GM10266 (cell line): Measurements from ENCODE around the gene LILRB3.
"Not testable (repeated sequence)": the region's sequence is repeated elsewhere in the genome, so short reads cannot be mapped to it uniquely, and the experiment has no call there.

ENCODE experiments used
- DNase-seq: peaks from one replicate; pipeline ENCODE4 v3.0.0; 2012; ENCODE audit errors: extremely low spot score
- TF ChIP-seq, protein P1 (sequence below): IDR thresholded peaks from 2 replicates; pipeline ENCODE4 v1.5.1; 2012; ENCODE audit warnings: mild to moderate bottlenecking, low read depth; ENCODE audit not compliant: control insufficient read depth, insufficient read depth; ENCODE audit errors: missing control alignments

Gene LILRB3

DNA sequence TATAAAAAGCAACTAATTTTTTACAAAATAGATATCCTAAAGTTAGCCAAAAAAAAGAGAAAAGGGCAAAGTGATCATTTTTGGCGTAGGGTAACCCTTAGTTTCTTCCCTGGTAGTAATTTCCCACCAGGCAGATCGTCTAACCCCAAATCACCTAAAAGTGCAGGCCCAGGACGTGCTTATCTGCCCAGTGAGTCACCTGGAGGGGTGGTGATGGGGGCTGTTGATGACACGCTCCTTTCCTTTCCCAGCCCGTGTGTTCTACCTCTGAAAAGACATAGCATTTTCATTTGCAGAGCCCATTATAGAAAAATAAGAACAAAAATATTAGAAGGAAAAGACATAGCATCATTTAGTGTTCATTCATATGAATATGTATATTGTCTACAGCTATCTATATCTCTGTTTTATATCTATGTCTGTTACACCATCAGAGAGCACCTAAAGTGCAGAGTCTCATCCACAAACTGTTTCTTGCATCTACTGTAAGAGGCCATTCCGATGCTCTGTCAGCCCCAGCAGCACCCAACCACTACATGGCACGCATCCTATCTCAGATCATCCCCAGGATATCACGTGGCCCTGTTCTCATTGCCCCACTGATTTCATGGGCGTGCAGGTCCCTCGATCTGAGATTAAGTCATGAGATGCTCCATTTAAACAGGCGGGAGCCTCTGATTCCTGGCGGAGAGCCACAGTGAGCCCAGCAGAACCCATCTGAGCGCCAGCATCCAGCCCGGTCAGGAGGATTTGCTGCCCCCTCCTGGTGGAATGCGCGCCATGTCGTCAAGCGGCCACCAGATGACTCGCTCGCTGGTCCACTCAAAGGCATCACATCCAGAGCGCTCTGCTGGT lies 8.5 kb upstream of the LILRB3 start:
- DNase-seq = peak; percentile 73
- TF ChIP-seq, protein P1, sequence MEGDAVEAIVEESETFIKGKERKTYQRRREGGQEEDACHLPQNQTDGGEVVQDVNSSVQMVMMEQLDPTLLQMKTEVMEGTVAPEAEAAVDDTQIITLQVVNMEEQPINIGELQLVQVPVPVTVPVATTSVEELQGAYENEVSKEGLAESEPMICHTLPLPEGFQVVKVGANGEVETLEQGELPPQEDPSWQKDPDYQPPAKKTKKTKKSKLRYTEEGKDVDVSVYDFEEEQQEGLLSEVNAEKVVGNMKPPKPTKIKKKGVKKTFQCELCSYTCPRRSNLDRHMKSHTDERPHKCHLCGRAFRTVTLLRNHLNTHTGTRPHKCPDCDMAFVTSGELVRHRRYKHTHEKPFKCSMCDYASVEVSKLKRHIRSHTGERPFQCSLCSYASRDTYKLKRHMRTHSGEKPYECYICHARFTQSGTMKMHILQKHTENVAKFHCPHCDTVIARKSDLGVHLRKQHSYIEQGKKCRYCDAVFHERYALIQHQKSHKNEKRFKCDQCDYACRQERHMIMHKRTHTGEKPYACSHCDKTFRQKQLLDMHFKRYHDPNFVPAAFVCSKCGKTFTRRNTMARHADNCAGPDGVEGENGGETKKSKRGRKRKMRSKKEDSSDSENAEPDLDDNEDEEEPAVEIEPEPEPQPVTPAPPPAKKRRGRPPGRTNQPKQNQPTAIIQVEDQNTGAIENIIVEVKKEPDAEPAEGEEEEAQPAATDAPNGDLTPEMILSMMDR = peak; percentile 97

DNA sequence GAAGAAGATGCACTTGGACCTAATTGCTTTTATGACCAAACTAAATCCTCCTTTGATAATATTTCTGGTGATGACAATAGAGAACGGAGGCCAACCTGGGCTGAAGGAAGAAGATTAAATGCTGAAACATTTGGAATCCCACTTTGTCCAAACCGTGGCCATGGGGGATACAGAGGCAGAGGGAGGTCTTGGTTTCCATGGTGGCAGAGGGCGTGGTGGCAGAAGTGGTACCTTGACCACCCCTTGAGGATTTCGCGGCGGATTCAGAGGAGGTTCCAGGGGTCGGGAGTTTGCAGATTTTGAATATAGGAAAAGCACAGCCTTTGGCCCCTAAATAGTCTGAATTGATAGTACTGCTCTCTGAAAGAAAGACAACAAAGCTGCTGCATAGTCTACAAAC lies 7.2 kb upstream of the LILRB3 start:
- DNase-seq = no peak
- TF ChIP-seq, protein P1 = no peak

DNA sequence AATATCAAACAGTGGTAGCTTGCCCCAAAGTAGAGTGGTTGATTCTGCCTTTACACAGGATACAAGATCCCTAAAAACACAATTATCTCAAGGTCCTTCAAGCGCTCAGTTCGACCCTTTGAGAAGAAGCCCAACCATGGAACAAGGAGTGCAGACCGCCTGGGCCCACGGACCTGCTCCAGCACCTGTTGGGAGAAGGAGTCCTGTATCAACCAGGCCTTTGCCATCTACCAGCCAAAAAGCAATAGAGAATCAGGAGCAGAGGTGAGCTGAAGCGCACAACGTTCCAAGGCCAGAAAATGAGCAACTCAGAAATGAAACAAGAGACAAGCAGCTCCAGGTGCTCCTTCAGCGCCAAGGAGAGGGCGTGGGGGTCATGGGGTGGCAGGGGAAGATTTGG lies 6.3 kb upstream of the LILRB3 start:
- TF ChIP-seq, protein P1 = no peak
- DNase-seq = no peak

DNA sequence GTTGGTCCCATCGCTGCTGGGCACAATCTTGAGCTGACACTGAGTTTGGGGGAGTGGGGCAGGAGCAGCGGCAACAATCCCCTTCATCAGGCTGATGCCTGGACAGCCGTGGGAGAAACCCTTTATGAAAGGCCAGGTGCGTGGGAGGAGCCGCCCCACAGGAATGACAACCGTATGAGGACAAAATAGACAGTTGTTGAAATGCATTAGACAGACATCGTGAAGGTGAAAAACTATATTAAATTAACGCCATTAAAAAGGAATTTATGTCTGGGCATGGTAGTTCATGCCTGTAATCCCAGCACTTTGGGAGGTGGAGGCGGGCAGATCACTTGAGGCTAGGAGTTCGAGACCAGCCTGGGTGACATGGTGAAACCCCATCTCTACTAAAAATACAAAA lies 1.8 kb upstream of the LILRB3 start:
- not testable (repeated sequence) for DNase-seq

DNA sequence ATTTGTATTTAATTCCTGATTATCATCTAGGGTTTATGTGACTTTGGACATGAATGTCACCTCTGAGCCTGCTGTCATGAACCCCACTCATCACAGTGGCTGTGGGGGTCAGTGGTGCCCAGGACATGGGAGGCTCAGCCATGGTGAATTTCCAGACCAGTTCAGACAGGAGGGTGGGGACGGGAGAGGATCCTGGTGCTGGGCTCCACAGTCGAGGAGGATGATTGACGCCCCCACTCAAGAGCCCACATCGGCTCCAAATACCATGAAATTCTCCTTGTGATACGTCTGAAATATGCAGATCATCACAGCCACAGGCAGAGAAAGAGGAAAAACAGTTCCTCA lies 1.1 kb upstream of the LILRB3 start:
- not testable (repeated sequence) for DNase-seq

DNA sequence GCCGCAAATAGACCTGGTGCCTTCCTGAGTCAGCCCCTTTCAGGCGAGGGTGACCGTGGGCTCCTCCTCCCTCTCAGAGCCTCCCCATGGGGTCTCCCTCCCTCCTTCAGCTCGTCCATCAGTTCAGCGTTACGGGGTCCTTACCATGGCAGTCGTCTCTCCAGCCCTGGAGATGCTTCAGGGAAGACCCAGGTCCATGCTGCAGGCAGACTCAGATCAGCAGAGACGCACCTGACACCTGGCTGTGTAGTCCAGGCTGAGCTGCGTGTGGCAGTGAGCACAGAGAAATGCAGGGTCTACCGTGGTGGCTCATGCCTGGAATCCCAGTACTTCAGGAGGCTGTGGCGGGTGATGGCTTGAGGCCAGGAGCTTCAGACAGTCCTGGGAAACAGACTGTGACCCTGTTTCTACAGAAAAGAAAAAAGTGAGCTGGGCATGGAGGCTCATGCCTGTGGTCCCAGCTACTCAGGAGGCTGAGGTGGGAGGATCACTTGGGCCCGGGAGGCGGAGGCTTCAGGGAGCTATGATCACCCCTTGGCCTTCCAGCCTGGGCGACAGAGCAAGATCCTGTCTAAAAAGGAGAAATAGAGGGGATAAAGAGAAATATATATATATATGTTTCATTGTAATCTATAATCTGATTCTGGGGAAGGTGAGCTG lies 600 bp upstream of the LILRB3 start:
- not testable (repeated sequence) for DNase-seq

DNA sequence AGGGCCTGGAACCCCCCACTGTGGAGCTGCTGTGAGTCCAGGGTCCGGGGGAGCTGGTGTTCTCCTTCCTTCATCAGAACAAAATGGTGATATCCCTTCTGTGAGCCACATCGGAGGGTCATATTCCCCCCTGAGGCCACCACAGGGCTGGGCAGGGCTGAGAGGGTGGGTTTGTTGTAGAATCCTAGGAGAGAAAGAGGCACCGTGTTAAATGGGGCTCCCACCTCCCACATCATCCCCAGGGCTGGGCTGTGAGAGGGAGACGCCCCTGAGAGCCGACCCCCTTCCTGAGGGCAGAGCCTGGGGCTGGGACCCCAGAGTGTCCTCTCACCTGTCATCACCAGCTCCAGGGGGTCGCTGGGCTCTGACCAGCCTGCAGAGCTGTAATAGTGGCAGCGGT lies 860 bp downstream of the LILRB3 start:
- DNase-seq = not testable (repeated sequence)

DNA sequence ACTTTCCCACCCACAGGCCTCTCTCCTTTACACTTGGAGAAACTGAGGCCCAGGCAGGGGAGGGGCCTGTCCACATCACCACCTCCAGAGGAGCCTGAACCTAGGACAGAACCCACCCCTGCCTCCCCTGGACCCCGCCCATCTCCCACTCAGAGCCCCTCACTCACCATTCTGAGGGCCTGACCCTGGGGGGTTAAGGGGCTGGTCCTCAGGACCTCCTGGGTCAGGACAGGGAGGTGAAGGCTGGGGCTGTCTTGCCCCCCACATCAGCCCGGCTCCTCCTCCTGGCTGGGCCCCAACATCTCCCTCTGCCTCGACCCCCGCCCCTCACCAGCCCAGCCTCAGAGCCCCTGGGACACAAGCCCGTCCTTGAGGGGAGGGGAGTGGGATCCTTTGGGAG lies 3.1 kb downstream of the LILRB3 start:
- not testable (repeated sequence) for DNase-seq

DNA sequence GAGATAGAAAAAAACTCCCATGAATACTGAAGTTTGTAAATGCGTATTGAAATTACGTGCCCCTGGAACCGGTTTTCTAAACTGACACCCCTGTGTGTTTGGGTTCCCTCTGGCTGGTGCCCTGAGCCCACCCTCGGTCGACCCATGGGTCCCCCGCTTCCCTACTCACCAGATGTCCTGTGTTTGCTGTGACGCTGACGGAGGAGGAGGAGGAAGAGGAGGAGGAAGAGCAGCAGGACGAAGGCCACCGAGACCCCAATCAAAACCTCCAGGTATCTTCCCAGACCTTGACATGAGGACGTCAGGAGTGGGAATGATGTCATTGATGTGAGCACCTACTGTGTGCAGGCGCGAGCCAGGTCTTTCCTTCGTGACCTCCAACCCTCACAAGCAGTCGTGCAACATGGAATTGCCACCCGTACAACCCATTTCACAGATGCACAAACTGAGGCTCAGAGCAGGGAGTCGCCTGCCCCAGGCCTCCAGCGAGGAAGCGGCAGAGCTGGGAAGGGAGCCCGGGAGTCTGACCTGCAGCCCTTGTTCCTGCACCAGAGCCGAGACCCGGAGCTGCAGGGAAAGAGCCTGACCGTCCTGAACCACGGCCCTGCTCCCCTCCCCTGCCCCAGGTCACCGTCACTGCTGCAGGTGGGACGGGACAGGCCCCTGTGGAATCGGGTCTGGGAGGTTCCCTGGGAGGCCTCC lies 3.7 kb downstream of the LILRB3 start:
- DNase-seq = no peak
- TF ChIP-seq, protein P1 = no peak

DNA sequence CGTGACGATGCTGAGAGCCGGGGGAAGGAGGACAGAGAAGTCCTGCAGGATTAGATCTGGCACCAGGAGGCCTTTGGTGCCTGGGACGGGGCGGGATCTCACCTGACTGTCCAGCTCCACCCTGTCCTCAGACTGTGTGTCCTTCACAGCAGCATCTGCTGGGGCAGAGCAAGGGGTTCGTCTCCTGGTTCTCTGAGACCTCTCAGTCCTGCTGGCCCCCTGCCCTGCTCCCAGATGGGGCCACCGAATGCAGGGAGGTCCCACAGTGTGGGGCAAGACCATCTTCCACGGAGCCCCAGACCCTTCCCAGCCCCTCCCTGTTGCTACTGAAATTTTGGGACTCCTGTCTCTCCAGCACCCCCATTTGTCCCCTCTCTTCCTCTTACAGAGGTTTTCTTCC lies 4.5 kb downstream of the LILRB3 start:
- no peak for DNase-seq
- TF ChIP-seq, protein P1 = no peak

DNA sequence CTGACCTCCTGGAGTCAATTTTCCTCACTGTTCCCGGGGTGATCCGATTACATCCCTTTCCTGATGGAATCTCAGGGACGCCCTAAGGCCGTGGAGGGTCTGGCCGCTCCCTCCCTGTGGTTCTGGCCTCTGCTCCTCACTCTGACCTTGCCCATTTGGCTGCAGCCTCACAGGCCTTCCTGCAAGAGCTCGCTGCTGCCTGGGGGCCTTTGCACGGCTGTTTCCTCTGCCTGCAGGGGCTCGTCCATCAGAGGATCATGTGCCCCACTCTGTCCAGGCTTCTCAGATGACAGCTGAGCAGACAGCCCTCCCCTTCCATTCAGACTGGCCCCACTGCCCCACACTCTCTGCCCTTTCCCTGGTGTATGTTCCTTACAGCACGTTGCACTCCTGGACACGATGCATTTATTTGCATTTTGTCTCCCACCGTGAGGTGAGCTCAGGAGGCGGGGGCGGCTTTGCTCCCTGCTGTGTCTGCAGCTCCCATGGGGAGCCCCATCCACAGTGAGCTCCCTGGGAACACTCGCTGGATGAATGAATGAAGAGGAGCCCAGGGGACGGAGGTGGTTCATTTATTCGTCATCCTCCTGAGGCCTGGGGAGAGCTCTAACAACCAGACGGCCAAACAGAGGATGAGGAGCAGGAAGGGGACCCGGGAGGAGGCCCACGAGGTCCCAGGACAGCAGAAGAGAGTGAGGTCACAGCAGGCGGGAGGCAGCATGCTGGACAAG lies 5.1 kb downstream of the LILRB3 start:
- not testable (repeated sequence) for DNase-seq
